GM19351 (cell line): Measurements from ENCODE around the gene DHX16.

Experiments used
- ATAC-seq: cut with Tn5 transposase; IDR thresholded peaks from one replicate; pipeline ENCODE4 v1.9.1; 2021; ENCODE audit warnings: mild to moderate bottlenecking, moderate library complexity; ENCODE audit not compliant: unreplicated experiment

The DHX16 gene

DNA sequence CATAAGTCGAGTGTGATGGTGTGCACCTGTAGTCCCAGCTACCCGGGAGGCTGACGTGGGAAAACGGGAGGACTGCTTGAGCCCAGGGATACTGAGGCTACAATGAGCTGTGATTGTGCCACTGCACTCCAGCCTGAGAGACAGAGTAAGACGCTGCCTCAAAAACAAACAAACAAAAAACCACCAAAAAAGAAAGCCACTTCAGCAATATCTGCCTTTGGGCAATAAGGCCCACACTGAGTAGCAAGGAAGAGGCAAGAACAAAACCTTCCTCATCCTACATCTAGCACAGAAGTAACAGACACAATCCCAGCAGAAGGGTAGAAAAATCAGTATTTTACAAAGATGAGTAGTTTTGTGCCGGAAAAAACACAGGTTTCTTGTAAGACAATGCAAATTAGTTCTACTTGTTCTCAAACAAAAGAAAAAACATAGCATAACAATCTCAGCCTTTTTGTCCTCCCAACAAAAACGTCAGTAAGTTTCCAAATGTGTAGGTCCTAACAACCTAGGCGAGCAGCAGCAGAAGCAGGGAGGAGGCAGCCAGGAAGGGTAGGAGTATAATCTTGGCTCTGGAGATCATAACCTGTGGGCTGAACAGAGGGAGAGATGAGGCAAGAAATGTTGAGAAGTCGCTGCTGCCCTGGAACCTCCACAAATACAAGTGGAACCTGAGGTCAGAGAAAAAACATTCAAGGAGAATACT lies 61.5 kb downstream of the DHX16 start:
- ATAC-seq: no peak

DNA sequence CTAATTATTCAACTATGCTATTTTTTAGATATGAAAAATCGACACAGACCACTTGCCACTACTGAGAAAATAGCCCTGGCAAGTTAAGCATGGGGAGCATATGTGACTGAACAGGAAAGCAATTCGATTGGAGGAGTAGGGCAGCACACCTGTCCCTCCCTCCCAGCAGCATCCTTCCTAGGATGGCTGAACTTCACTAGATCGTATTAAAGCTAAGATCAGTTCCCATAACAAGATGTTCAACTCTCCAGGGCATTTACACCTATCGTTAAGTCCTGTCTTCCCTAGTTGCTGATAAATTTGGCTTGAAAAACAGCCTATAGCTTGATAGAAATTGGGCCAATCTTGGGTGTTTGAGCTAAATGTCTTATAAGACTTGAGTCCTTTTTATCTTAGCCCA lies 62.7 kb downstream of the DHX16 start:
- ATAC-seq: no peak

DNA sequence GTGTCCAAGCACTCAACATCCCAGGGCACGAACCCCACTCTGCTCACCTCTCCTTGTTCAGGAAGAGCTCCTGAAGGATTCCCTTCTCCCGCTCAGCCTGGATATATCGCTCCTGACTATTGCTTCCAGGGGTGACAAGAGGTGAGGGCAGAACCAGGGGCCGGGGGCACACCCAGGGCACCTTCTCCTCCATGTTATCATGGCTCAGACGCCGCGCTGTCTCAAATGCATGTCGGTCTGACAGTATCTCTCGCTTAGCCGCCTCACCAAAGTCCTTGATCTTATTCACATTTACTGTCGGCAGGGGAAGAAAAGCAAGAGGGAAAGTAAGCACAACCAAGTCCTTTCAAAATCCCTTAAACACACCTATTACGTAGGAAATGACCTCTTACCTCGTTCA lies 68.8 kb downstream of the DHX16 start:
- ATAC-seq: no peak
